AG09319 (cell line): Measurements from ENCODE around the gene CDH4.

Experiments
- DNase-seq: peaks from one replicate; pipeline ENCODE4 v3.0.0-alpha.2; 2010; ENCODE audit warnings: low read depth; ENCODE audit errors: extremely low read depth
- CTCF ChIP-seq: IDR thresholded peaks from 2 replicates; pipeline ENCODE4 v1.5.1; 2011; ENCODE audit warnings: low read depth, mild to moderate bottlenecking, inconsistent platforms, low read length, moderate library complexity

The CDH4 gene

GRCh38 chr20:61811166-61811565 is 559.1 kb downstream of the CDH4 start:
- DNase-seq: no peak
- TF ChIP-seq CTCF: no peak

DNA sequence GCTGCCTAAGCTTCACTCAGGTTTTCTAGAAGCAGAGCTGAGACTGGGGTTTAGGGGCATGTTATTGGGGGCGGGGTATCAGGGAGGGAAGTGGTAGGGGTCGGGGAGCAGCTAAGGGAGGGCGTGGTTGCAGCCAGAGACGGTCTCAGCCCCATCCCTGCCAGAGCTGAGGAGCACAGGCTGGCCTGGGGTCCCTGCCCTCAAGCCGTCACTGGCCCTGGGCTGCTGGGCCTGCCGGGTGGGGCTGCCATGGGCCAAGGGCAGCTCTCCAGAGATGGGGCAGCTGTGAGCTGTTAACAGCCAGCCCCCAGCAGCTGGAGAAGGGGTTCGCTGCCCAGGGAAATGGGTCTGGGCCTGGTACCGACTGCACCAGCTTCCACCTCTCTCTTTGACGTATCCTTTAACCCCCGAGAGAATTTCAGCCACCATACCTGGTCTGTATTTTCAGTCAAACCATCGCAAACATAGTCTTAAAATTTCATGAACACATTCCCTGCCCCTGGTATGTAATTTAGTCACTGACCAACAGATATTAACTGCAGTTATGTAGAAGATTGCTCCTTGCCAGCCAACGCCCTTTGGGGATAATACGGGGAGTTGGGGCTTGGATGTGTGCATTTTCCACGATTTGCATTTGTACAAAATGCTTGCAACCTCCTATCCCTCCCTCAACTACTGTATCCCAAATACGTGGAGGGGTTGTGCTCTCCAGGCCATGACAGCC is 560.2 kb downstream of the CDH4 start:
- no peak for TF ChIP-seq CTCF
- no peak for DNase-seq

DNA sequence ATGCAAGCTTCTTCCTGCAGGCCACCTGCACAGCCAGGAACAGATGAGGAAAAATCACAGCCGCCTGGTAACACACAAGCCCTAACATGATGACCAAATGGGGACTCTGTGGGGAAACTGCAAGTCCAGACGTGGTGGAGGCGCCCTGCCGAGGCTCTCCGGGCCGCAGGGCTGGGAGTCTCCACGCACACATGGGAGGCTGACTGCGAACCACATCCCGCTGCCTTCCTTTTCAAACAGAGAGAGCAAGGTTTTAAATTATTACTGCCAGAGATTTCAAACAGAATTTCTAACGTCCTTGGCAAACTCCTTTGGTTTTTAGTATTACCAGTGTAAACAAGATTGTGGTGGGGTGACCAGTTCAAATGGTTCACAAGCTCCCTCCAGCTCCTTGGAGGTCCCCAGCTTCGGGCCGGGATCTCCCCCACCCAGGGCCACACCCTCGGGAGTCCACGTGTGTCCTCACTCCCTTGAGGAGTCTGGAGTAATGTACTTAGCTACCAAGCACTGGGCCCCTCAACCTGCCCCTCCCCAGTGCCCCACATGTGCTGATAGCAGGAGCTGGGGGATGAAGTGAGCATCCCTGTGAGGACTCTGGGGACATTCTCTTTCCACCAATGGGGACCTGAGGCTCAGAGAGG is 560.9 kb downstream of the CDH4 start:
- no peak for DNase-seq
- TF ChIP-seq CTCF: no peak

DNA sequence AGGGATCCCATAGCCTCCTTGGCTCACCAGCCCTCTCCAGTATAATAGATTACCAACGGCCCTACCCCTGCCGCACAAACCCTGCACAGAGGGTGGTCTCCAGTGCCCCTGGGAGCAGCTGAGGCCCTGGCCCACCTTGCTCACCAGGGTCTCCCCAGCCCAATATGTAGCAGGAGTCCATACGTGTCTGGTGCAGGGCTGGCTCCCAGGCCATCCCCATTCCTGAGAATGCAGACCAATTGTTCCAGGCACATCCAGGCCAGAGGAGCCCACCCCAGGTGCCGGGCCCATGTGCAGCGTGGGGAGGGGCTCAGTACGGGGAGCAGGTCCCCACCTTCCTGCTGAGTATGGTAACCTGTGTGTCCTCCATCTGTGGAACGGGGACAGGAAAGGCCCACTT is 561.7 kb downstream of the CDH4 start:
- no peak for TF ChIP-seq CTCF
- no peak for DNase-seq

DNA sequence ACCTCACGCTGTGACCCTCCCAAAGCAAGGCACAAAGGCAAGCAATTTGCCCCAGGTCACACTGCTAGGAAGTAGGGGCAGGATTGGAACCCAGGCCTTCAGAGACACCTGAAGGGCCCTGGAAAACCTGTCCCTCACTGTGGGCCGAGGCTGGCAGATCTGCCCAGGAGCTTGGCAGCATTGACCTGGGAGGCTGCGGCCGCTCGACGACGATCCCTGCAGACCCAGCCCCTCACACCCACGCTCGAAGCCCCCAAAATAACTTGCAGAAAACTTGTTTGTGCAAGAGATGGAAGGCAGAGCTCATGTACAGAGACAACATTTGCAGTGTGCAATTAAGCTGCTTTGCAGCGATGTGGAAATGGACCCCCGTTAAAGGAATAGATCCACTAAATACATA is 562.2 kb downstream of the CDH4 start:
- DNase-seq: no peak
- no peak for TF ChIP-seq CTCF

GRCh38 chr20:61814726-61815125 is 562.7 kb downstream of the CDH4 start:
- TF ChIP-seq CTCF: no peak
- DNase-seq: no peak

GRCh38 chr20:61815176-61815575 is 563.1 kb downstream of the CDH4 start:
- no peak for TF ChIP-seq CTCF
- no peak for DNase-seq
